ENCODE results near the gene RALGPS2. TPM values are rescaled to one million over a fixed set of nuclear protein-coding genes. Genes with fewer than 3 reads are reported as not detected.

Gene RALGPS2
- total and polyA plus RNA-seq, 2 experiments from 2014 or later, result 8.1 to 31.2 TPM

GRCh38 chr1:178849918-178850317 is 124.9 kb downstream of the RALGPS2 start (continued):
- TF ChIP-seq ZNF331 (CRISPR knock-in tag; IDR thresholded peaks at IDR 0.05; ENCODE audit: low read depth), result no peak
- no peak for TF ChIP-seq EZH2 (IDR thresholded peaks at IDR 0.05; ENCODE audit: low read depth, unreplicated experiment)
- TF ChIP-seq ETS1 (IDR thresholded peaks at IDR 0.05), result no peak
- TF ChIP-seq CREB1 (CRISPR knock-in tag; IDR thresholded peaks at IDR 0.05; ENCODE audit: low read depth), result no peak
- no peak for TF ChIP-seq ZNF462 (CRISPR knock-in tag; IDR thresholded peaks at IDR 0.05)
- no peak for TF ChIP-seq POLR2AphosphoS5 (IDR thresholded peaks at IDR 0.05; ENCODE audit: low read depth)
- no peak for TF ChIP-seq JUNB (IDR thresholded peaks at IDR 0.05; ENCODE audit: unreplicated experiment)

GRCh38 chr1:178857126-178857525 is 132.1 kb downstream of the RALGPS2 start:
- Histone ChIP-seq H3K79me2 (replicated peaks; ENCODE audit: insufficient read depth) (no peaks in the 10 kb centered on the region), H3K27ac (ENCODE audit: low read depth) (no peak overlapping the region), H3K27me3 (ENCODE audit: insufficient read depth) (no peaks in the 10 kb centered on the region), H3K36me3 (ENCODE audit: insufficient read depth) (no peaks in the 10 kb centered on the region), H2AFZ (no peak overlapping the region), H3K4me1 (ENCODE audit: insufficient read depth) (no peaks in the 10 kb centered on the region), H3K9me2 (ENCODE audit: insufficient read depth) (no peaks in the 10 kb centered on the region), H3K4me3 (no peak overlapping the region), H3F3A (replicated peaks; ENCODE audit: low read depth) (no peaks in the 10 kb centered on the region), H4K20me1 (replicated peaks; ENCODE audit: insufficient read depth) (no peaks in the 10 kb centered on the region; the same call in 1 of the 2 replicates), H3K4me2 (no peak overlapping the region)
- Mint-ChIP-seq H3K27me3 (ENCODE audit: insufficient read depth, low read depth, poor library complexity) (no peaks in the 10 kb centered on the region), H3K27ac (no peak overlapping the region), H3K36me3 (ENCODE audit: low read depth) (no peaks in the 10 kb centered on the region), H3K4me1 (no peaks in the 10 kb centered on the region), H3K9me3 (no peaks in the 10 kb centered on the region), H3K4me3 (no peak overlapping the region)
- ATAC-seq, result no peak
- no peak for DNase-seq (ENCODE audit: low spot score)
- TF ChIP-seq ZNF331 (CRISPR knock-in tag; IDR thresholded peaks at IDR 0.05; ENCODE audit: low read depth) (no peak), STAT1 (IDR thresholded peaks at IDR 0.05; ENCODE audit: unreplicated experiment) (no peak), REST (IDR thresholded peaks at IDR 0.05; ENCODE audit: unreplicated experiment) (no peak), CTCF (conservative IDR thresholded peaks at IDR 0.05; ENCODE audit: low read depth in 2 of 2) (no peak), CREB1 (CRISPR knock-in tag; IDR thresholded peaks at IDR 0.05; ENCODE audit: low read depth) (no peak), NANOG (IDR thresholded peaks at IDR 0.05; ENCODE audit: borderline replicate concordance) (no peak), EZH2phosphoT487 (IDR thresholded peaks at IDR 0.05; ENCODE audit: unreplicated experiment) (no peak), POLR2AphosphoS5 (IDR thresholded peaks at IDR 0.05; ENCODE audit: low read depth) (no peak)

Measured in GM23338 (cell line).